PC-9 (cell line): ENCODE results near the gene ZNF716.

Experiments used
- CTCF ChIP-seq: fragments of 200-600 bp; sonication (generic); conservative IDR thresholded peaks from 2 replicates; pipeline ENCODE4 v1.6.1; 2017; ENCODE audit warnings: mixed run types, antibody characterized with exemption, mild to moderate bottlenecking, moderate library complexity
- EZH2 ChIP-seq: fragments of 200-600 bp; sonication (generic); IDR thresholded peaks from 2 replicates; pipeline ENCODE4 v1.8.0; 2017; ENCODE audit warnings: antibody characterized with exemption, low read depth

GRCh38 chr7:57425969-57426628 lies 23.9 kb upstream of the ZNF716 start:
- peak; percentile 61 for TF ChIP-seq CTCF
- TF ChIP-seq EZH2, result no peak
